Measurements from ENCODE around the gene PAK4. TPM values are rescaled to one million over a fixed set of nuclear protein-coding genes. Genes with fewer than 3 reads are reported as not detected.
"Not testable (repeated sequence)": the region's sequence is repeated elsewhere in the genome, so short reads cannot be mapped to it uniquely, and the experiment has no call there.

Gene PAK4
- total RNA-seq, 1 experiment from 2014 or later = 16.2 TPM

GRCh38 chr19:39130337-39131254, 5.0 kb downstream of the PAK4 start:
- DNase-seq (ENCODE audit: low spot score) = no peak

GRCh38 chr19:39131255-39131755, 5.7 kb downstream of the PAK4 start:
- no peak for DNase-seq (ENCODE audit: low spot score)

- DNase-seq (ENCODE audit: low spot score) = no peak
Measured at GRCh38 chr19:39132344-39132969, 6.9 kb downstream of the PAK4 start.

- no peak for DNase-seq (ENCODE audit: low spot score)
Measured at GRCh38 chr19:39133431-39134270, 8.1 kb downstream of the PAK4 start.

GRCh38 chr19:39135701-39136100, 10.1 kb downstream of the PAK4 start:
- DNase-seq (ENCODE audit: low spot score) = no peak

- peak; percentile 17 for DNase-seq (ENCODE audit: low spot score)
Measured at GRCh38 chr19:39136225-39136940, 10.8 kb downstream of the PAK4 start.

GRCh38 chr19:39137131-39137530, 11.5 kb downstream of the PAK4 start:
- no peak for DNase-seq (ENCODE audit: low spot score)

GRCh38 chr19:39138221-39139211, 12.9 kb downstream of the PAK4 start:
- DNase-seq (ENCODE audit: low spot score) = no peak

- DNase-seq (ENCODE audit: low spot score) = no peak
Measured at GRCh38 chr19:39139305-39139874, 13.8 kb downstream of the PAK4 start.

- DNase-seq (ENCODE audit: low spot score) = no peak
Measured at GRCh38 chr19:39139971-39140453, 14.4 kb downstream of the PAK4 start.

GRCh38 chr19:39140594-39140993, 15.0 kb downstream of the PAK4 start:
- DNase-seq (ENCODE audit: low spot score) = no peak

- DNase-seq (ENCODE audit: low spot score) = no peak
Measured at GRCh38 chr19:39141929-39142328, 16.3 kb downstream of the PAK4 start.

GRCh38 chr19:39142630-39143029, 17.0 kb downstream of the PAK4 start:
- DNase-seq (ENCODE audit: low spot score) = no peak

- not testable (repeated sequence) for DNase-seq (ENCODE audit: low spot score)
Measured at GRCh38 chr19:39143757-39144289, 18.2 kb downstream of the PAK4 start.

GRCh38 chr19:39144290-39145071, 18.9 kb downstream of the PAK4 start:
- DNase-seq (ENCODE audit: low spot score) = no peak

- no peak for DNase-seq (ENCODE audit: low spot score)
Measured at GRCh38 chr19:39145180-39145953, 19.8 kb downstream of the PAK4 start.

- DNase-seq (ENCODE audit: low spot score) = no peak
Measured at GRCh38 chr19:39146091-39146490, 20.5 kb downstream of the PAK4 start.

Measured in A172 (cell line).